KOPT-K1 (cell line): Measurements from ENCODE around the gene UGT1A6.

Experiments used
- H3K27ac ChIP-seq: fragments of 200-600 bp; sonication (generic); 2 replicates; pipeline ENCODE4 v1.5.1; 2016; ENCODE audit warnings: antibody characterized with exemption, mild to moderate bottlenecking, low read depth, low read length; ENCODE audit not compliant: poor library complexity, severe bottlenecking
- H3K36me3 ChIP-seq: fragments of 200-600 bp; sonication (generic); 2 replicates; pipeline ENCODE4 v1.5.1; 2017; ENCODE audit warnings: antibody characterized with exemption, mild to moderate bottlenecking, low read length, moderate library complexity; ENCODE audit not compliant: insufficient read depth
- H3K9me3 ChIP-seq: fragments of 200-600 bp; sonication (generic); 2 replicates; pipeline ENCODE4 v1.5.1; 2017; ENCODE audit warnings: antibody characterized with exemption, low read length, mild to moderate bottlenecking; ENCODE audit not compliant: insufficient read depth, poor library complexity, severe bottlenecking

The UGT1A6 gene

DNA sequence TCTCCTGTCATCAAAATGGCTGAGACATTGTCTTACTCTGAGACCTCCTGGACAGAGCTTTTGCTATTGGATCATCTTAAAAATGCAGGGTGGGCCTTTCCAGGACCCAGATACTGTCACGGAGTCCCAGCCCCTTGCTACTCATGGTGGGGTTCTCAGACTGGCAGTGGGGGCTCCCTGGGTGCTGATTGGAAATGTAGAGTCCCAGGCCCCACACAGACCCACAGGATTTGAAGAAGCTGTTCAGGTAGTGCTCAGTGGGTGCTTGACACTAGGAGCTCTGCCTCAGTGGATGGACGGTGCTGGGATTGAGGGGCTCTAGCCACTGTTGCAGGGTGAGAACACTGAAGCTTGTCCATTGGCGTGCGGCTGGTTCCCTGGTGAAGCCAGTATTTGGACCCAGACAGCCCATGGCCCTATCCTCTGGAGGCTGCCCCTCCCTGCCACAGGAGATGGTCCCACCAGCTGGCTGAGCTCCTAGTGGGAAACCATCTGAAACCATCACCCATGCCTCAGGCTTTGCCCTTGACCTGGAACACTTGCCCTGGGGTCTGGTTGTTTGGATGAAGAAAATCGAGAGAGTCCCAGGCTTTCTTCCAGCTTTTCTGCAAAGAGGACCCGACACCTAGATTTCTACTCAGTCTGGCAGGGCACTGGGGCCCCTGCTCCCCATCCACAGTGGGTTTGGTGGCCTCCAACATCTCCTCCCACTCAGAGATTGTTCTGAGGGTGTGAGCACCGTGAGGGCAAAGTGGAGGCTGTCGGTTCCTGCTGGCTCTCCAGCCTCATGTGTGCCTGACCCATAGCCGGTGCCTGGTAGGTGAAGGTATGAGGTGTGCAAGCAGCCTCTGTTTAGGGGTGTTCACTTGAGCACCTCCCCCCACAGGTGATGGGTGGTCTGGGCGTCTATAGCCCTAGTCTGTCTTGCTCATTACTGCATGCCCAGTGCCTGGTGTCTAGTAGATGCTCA, 115.6 kb downstream of the UGT1A6 start:
- no peak overlapping the region for H3K27ac ChIP-seq
- peaks cover 10% of the 10 kb centered on the region for H3K9me3 ChIP-seq
- no peaks in the 10 kb centered on the region for H3K36me3 ChIP-seq

DNA sequence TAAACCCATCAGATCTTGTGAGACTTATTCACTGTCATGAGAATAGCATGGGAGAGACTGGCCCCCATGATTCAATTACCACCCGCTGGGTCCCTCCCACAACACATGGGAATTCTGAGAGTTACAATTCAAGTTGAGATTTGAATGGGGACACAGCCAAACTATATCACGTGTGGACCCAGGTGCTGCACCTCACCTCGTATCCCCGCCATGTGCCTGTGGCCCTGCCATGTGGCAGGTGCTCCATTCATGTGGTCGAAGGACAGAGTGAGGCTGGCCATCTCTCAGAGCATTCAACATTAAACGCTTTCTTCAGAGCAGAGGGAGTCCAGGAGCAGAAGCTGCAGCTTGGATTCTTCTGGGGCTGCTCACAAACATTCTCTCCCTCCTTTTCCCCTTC, 117.7 kb downstream of the UGT1A6 start:
- H3K36me3 ChIP-seq, result no peaks in the 10 kb centered on the region
- peaks cover 10% of the 10 kb centered on the region for H3K9me3 ChIP-seq
- H3K27ac ChIP-seq, result no peak overlapping the region

DNA sequence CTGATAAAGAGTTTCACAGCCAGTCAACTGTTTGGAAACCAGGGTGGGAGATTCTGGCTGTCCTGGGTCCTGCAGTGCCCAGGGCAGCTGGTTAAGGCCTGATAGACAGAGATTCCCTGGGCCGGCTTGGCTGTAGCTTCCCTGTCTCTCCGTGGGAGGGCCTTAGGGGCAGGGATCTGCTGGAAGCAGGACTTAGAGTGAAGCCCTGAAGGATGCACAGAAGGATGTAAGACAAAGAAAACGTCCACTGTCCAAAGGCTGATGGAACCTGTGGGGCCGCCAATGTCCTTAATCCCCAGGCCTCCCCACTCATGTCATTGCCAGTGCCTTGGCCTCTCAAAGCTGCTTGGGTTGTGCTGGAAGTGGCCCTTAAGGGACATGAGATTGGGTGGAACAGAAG, 118.4 kb downstream of the UGT1A6 start:
- Histone ChIP-seq H3K9me3 (peaks cover 10% of the 10 kb centered on the region), H3K36me3 (no peaks in the 10 kb centered on the region), H3K27ac (no peak overlapping the region)

DNA sequence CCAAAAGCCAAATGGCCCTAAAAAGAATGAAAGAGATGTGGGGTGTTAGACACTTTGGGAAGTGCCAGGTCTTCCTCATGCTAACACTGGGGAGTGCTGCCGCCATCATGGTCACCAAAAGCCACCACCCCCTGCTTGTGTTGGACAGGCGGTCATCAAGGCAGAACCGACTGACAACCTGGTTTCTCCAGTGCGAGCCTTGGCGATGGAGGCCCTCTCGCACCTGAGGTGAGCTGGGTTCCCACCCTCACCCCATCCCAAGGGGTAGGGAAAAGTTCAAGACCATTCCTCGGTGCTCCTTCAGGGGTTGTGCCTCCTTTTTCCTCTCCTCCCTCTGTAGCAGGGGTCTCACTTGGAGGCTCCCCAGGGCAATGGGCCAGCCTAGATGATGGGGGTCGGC, 119.0 kb downstream of the UGT1A6 start:
- Histone ChIP-seq H3K36me3 (no peaks in the 10 kb centered on the region), H3K9me3 (peaks cover 10% of the 10 kb centered on the region), H3K27ac (no peak overlapping the region)

DNA sequence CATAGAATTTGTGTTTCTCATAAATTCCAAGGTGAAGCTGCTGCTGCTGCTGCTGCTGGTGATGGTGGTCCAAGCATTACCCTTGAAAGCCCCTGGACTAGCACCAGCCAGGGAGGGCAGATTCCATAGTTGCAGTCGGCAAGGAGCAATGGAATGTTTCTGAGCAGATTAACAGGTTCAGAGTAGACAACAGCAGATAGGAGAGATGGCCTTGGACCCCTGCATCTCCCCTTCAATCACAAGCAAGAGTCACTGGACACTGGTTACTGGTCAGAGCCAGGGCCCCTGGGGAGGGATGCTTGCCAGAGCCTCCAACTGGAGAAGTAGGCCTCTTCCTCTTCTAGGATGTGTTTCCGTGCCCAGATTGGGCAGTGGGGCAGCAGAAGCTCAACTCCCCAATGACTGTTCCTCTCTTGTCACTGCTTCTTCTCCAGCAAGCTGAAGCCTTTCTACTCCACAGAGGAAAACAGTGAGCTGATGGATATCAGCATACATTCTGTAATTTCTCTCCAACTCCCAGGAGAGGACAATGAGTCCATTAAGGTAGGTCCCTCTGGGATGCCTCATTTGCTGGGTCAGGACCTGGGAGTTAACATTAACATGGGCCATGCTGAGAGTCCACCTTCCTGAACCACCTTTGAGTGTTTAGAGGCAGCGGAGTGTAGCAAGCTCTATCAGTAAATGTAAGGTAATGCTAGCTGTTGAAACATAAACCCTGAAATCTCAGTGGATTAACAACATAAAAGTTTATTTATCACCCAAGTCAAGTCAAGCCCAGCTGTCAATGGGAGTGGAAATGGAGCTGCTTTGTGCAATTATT, 120.8 kb downstream of the UGT1A6 start:
- Histone ChIP-seq H3K9me3 (peaks cover 8% of the 10 kb centered on the region), H3K27ac (no peak overlapping the region), H3K36me3 (no peaks in the 10 kb centered on the region)

DNA sequence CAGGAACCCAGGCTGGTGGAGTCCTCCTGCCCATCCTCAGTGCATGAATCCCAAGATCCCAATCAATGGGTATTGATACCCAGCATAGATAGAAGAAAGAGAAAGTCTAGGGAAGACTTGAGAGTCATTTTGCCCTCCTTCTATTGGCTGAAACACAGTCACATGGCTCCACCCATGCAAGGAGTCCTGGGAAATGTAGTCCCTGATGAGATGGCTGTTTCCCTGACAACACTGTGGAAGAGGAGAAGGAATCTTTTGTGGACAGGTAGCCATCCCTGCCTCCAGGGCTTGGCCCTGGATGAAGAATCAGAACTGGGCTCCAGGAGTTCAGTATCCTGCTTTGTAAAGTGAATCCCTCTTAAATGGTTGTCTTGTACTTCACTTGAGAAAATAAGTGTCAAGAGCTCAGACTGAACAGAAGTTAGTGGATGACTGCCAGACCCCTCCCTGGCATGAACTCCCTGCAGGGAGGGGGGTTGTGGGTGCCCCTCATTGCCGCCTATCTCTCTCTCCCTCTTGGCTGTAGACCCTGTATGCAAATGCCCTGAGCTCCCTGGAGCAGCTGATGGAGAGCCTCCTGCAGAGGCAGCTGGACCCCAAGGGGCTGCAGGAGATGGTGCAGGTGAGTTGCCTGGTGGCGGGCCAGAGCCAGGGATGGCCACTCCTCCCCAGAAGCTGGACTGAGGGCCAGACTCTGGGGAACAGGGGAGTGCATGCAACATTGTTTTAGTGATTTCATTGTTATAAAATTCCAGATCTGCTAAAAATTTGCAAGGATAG, 121.6 kb downstream of the UGT1A6 start:
- H3K36me3 ChIP-seq, result no peaks in the 10 kb centered on the region
- peaks cover 3% of the 10 kb centered on the region for H3K9me3 ChIP-seq
- H3K27ac ChIP-seq, result no peak overlapping the region

DNA sequence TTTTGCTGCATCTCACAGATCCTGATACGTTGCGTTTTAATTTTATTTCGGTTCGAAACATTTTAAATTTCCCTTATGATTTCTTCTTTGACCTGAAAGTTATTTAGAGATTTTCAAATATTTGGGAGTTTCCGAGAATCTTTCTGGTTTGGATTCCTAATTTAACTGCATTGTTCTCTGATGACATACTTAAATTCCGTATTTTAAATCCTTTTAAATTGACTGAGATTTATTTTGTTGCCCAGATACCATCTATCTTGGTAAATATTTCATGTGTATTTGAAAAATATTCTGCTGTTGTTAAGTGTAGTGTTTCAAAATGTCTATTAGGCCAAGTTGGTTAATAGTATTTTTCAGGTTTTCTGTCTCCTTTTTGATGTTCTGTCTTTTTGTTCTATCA, 123.2 kb downstream of the UGT1A6 start:
- Histone ChIP-seq H3K36me3 (no peaks in the 10 kb centered on the region), H3K9me3 (no peaks in the 10 kb centered on the region), H3K27ac (no peak overlapping the region)

DNA sequence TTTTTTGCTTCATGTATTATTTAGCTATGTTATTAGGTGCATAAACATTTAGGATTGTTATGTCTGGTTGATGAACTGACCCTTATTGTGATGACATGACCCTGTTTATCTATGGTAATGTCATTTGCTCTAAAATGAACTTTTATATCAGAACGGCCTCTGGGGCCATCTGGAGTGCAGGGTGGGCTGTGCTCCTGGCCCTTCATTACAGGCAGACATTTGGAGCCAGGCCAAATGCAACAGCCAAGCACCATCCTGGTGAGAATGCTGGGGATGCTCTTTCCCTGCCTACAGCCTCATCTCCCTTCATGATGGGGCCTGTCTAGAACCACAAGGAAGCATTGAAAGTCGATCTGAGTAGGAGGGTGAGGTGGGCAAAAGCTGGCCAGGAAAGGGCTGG, 123.6 kb downstream of the UGT1A6 start:
- Histone ChIP-seq H3K9me3 (no peaks in the 10 kb centered on the region), H3K36me3 (no peaks in the 10 kb centered on the region), H3K27ac (no peak overlapping the region)

DNA sequence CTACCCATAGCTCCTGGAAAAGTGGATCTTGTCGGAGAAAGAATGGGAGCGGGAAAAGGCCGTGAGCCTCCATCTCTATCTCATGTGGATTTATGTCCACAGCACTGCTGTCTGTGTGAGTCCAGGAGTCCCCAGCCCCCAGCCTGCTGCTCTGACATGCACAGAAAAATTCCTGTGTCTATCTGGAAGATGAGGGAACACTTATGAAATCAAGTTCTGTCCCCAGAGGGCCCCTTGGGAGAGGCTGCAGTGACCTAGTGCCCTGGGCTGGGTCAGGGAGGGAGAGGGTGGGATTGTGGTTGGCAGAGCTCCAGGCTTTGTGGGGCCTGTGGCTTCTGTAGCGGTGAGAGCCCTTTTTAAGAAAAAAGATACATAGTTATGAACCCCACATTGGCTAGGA, 124.1 kb downstream of the UGT1A6 start:
- H3K36me3 ChIP-seq, result no peaks in the 10 kb centered on the region
- H3K9me3 ChIP-seq, result no peaks in the 10 kb centered on the region
- H3K27ac ChIP-seq, result no peak overlapping the region

DNA sequence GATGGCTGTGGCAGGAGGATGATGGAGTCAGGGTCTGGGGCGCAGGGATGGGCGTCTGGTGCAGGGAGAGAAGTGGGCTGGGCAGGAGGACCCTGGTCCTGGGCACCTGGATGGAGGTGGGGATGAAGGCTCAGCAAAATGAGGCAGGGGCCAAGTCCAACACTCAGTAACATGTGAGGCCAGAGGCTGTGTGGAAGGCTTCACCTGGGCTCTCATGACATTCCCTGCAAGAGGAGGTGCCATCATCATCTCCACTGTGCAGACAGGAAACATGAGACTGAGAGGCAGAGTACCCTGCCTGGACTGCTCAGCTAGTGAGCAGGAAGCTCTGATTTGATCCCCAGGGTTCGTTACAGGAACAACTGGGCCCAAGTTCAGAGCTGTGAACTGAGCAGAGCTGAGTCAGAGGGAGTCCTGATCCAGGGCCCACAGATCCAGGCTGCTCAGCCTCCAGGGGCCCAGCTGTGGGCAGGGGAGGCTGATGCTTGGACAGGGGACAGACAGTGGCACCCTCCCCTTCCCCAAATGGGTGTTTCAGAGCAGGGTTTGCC, 124.7 kb downstream of the UGT1A6 start:
- no peak overlapping the region for H3K27ac ChIP-seq

DNA sequence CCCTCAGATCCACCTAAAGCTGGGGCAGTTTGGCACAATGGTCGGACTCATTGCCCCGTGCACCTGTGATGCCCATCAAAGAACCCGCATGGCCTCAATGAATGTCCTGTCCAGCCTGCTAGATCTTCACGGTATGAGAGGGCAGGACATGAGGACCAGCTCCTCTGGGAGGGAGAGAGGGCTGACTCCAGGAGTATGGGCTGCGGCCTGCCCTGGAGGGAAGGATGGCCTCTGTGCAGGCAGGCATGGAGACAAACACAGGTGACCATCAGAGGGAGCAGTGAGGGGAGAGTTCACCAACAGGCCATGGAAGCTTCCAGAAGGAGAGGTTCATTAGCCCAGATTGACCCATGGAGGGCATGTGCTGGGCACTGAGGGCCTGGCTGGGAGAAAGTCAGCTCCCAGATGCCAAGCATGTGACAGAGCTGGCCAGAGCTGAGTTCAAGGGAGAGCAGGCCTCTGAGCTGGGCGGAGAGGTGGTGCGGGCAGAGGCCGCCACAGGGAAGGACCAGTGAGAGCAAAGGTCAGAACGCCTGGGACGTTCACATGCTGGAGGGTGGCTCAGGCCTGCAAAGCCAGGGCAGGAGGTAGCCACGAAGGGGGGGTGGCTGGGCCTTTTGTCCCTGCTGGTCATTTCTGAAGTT, 125.4 kb downstream of the UGT1A6 start:
- Histone ChIP-seq H3K27ac (no peak overlapping the region), H3K9me3 (no peaks in the 10 kb centered on the region), H3K36me3 (no peaks in the 10 kb centered on the region)

More for the DNA sequence above, 124.7 kb downstream of the UGT1A6 start:
- no peaks in the 10 kb centered on the region for H3K36me3 ChIP-seq
- H3K9me3 ChIP-seq, result no peaks in the 10 kb centered on the region

DNA sequence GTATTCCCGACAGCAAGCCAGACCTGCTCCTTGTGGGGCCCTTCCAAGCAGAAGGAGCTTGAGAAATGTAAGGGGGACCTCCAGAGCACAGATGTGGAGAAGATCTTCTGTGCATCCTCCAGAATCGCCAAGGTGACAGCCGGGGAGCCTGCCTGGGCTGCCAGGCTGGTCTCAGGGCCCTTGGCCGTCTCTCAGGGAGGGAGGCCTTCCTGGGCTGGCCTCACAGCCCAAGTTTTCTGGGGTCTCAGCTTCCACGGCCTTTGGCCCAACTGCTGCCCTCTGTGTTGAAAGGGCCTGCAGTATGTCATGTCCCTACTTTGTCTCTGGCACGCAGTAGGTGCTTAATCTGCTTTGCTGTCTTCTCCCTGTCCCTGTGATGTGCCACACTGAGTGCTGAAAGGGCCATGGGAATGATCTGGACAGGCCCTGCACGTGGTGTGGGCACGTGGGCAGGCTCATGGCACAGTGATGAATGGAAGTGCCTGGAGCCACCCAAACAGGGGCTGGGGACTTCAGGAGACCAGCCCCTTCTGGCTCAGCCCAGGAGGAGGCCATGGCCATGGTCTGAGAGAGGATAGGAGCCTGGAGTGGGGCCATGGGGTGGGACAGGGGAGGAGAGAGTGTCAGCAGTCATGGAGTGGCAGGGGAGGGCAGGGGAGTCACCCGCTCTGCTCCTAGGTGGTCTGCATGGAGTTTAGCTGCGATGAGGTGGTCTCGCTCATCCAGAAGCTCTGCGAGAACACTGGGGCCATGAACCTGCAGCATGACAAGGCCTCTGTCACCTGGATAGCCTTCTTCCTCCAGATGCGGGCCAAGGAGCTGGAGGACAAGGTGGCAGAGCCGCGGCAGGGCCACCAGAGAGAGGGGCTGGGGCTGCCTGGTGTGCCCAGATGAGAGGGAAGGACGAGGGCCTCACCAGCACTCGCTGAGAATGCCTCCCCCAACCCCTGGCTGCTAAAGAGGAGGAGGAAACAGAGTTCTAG, 126.2 kb downstream of the UGT1A6 start:
- Histone ChIP-seq H3K36me3 (no peaks in the 10 kb centered on the region), H3K27ac (no peak overlapping the region), H3K9me3 (no peaks in the 10 kb centered on the region)
